ENCODE data around the gene UBAP2L.
A peak's percentile ranks its signal among the peaks of the same experiment; 100 is the strongest.
"Not testable (repeated sequence)": the region's sequence is repeated elsewhere in the genome, so short reads cannot be mapped to it uniquely, and the experiment has no call there.

Gene UBAP2L

GRCh38 chr1:154265586-154265985 is 44.8 kb downstream of the UBAP2L start:
- no peaks in the 10 kb centered on the region for H3K27me3 ChIP-seq (ENCODE audit: control insufficient read depth, insufficient read depth, low read length, poor library complexity, severe bottlenecking)
- no peaks in the 10 kb centered on the region for H3K9me3 ChIP-seq (ENCODE audit: control insufficient read depth, low read length)
- no peak overlapping the region for H3K27ac ChIP-seq (ENCODE audit: insufficient read depth, low read depth, low read length, poor library complexity, severe bottlenecking)
- peaks cover 58% of the 10 kb centered on the region for H3K36me3 ChIP-seq (ENCODE audit: control insufficient read depth, insufficient read depth, low read length)
- 94 to 99% methylated on average over 3 to 4 of the region's 4 CpGs for WGBS, 2 experiments
- H3K4me3 ChIP-seq (ENCODE audit: insufficient read depth, low read depth, low read length), result no peak overlapping the region
- no peaks in the 10 kb centered on the region for H3K4me1 ChIP-seq (ENCODE audit: control insufficient read depth, insufficient read depth, low read length)

GRCh38 chr1:154270833-154271232 is 50.1 kb downstream of the UBAP2L start:
- 100% methylated on average over 4 to 5 of the region's 5 CpGs for WGBS, 2 experiments
- Histone ChIP-seq H3K27ac (ENCODE audit: insufficient read depth, low read depth, low read length, poor library complexity, severe bottlenecking) (no peak overlapping the region), H3K36me3 (ENCODE audit: control insufficient read depth, insufficient read depth, low read length) (peaks cover 17% of the 10 kb centered on the region), H3K4me1 (ENCODE audit: control insufficient read depth, insufficient read depth, low read length) (peaks cover 6% of the 10 kb centered on the region), H3K4me3 (ENCODE audit: insufficient read depth, low read depth, low read length) (no peak overlapping the region), H3K27me3 (ENCODE audit: control insufficient read depth, insufficient read depth, low read length, poor library complexity, severe bottlenecking) (no peaks in the 10 kb centered on the region), H3K9me3 (ENCODE audit: control insufficient read depth, low read length) (no peaks in the 10 kb centered on the region)

- H3K27ac ChIP-seq (ENCODE audit: insufficient read depth, low read depth, low read length, poor library complexity, severe bottlenecking), result peak within 1 kb of the TSS; percentile 94
- H3K36me3 ChIP-seq (ENCODE audit: control insufficient read depth, insufficient read depth, low read length), result peaks cover 14% of the 10 kb centered on the region
- H3K27me3 ChIP-seq (ENCODE audit: control insufficient read depth, insufficient read depth, low read length, poor library complexity, severe bottlenecking), result no peaks in the 10 kb centered on the region
- H3K4me3 ChIP-seq (ENCODE audit: insufficient read depth, low read depth, low read length), result peak within 1 kb of the TSS; percentile 95
- WGBS, 2 experiments, result 0 to 1% methylated on average over 47 of the region's 47 CpGs
- H3K9me3 ChIP-seq (ENCODE audit: control insufficient read depth, low read length), result no peaks in the 10 kb centered on the region
- peaks cover 6% of the 10 kb centered on the region for H3K4me1 ChIP-seq (ENCODE audit: control insufficient read depth, insufficient read depth, low read length)
These were observed 51.7 kb downstream of the UBAP2L start, which contains the start of gene HAX1 for GRCh38 chr1:154272217-154272998. TSS of gene HAX1 (plus strand) at chr1:154272629. CDS start at chr1:154272724, 95 bp downstream.

- Histone ChIP-seq H3K36me3 (ENCODE audit: control insufficient read depth, insufficient read depth, low read length) (peaks cover 13% of the 10 kb centered on the region), H3K27ac (ENCODE audit: insufficient read depth, low read depth, low read length, poor library complexity, severe bottlenecking) (peak overlapping the region; percentile 94), H3K4me3 (ENCODE audit: insufficient read depth, low read depth, low read length) (peak overlapping the region; percentile 95), H3K27me3 (ENCODE audit: control insufficient read depth, insufficient read depth, low read length, poor library complexity, severe bottlenecking) (no peaks in the 10 kb centered on the region), H3K4me1 (ENCODE audit: control insufficient read depth, insufficient read depth, low read length) (peaks cover 6% of the 10 kb centered on the region), H3K9me3 (ENCODE audit: control insufficient read depth, low read length) (no peaks in the 10 kb centered on the region)
- WGBS, 2 experiments, result 58 to 65% methylated on average over 12 to 13 of the region's 13 CpGs
These were observed 52.3 kb downstream of the UBAP2L start for GRCh38 chr1:154272999-154273563.

- Histone ChIP-seq H3K9me3 (ENCODE audit: control insufficient read depth, low read length) (no peaks in the 10 kb centered on the region), H3K4me1 (ENCODE audit: control insufficient read depth, insufficient read depth, low read length) (peaks cover 6% of the 10 kb centered on the region), H3K27me3 (ENCODE audit: control insufficient read depth, insufficient read depth, low read length, poor library complexity, severe bottlenecking) (no peaks in the 10 kb centered on the region), H3K27ac (ENCODE audit: insufficient read depth, low read depth, low read length, poor library complexity, severe bottlenecking) (no peak overlapping the region), H3K4me3 (ENCODE audit: insufficient read depth, low read depth, low read length) (no peak overlapping the region), H3K36me3 (ENCODE audit: control insufficient read depth, insufficient read depth, low read length) (no peaks in the 10 kb centered on the region)
- 90 to 93% methylated on average over 4 to 5 of the region's 7 CpGs for whole genome bisulfite sequencing, 2 experiments
These were observed 56.0 kb downstream of the UBAP2L start for GRCh38 chr1:154276797-154277196.

GRCh38 chr1:154287591-154287990 is 66.8 kb downstream of the UBAP2L start:
- H3K36me3 ChIP-seq (ENCODE audit: control insufficient read depth, insufficient read depth, low read length); H3K27me3 ChIP-seq (ENCODE audit: control insufficient read depth, insufficient read depth, low read length, poor library complexity, severe bottlenecking); H3K4me1 ChIP-seq (ENCODE audit: control insufficient read depth, insufficient read depth, low read length); H3K9me3 ChIP-seq (ENCODE audit: control insufficient read depth, low read length); H3K4me3 ChIP-seq (ENCODE audit: insufficient read depth, low read depth, low read length); H3K27ac ChIP-seq (ENCODE audit: insufficient read depth, low read depth, low read length, poor library complexity, severe bottlenecking): not testable (repeated sequence)
- 94 to 95% methylated on average over 26 of the region's 30 CpGs for WGBS, 2 experiments

GRCh38 chr1:154288661-154289060 is 67.9 kb downstream of the UBAP2L start:
- no peaks in the 10 kb centered on the region for H3K9me3 ChIP-seq (ENCODE audit: control insufficient read depth, low read length)
- H3K4me1 ChIP-seq (ENCODE audit: control insufficient read depth, insufficient read depth, low read length), result no peaks in the 10 kb centered on the region
- no peaks in the 10 kb centered on the region for H3K27me3 ChIP-seq (ENCODE audit: control insufficient read depth, insufficient read depth, low read length, poor library complexity, severe bottlenecking)
- H3K4me3 ChIP-seq (ENCODE audit: insufficient read depth, low read depth, low read length), result no peak overlapping the region
- no peak overlapping the region for H3K27ac ChIP-seq (ENCODE audit: insufficient read depth, low read depth, low read length, poor library complexity, severe bottlenecking)
- H3K36me3 ChIP-seq (ENCODE audit: control insufficient read depth, insufficient read depth, low read length), result no peaks in the 10 kb centered on the region
- 94 to 95% methylated on average over 3 of the region's 3 CpGs for WGBS, 2 experiments

- H3K27me3 ChIP-seq (ENCODE audit: control insufficient read depth, insufficient read depth, low read length, poor library complexity, severe bottlenecking), result no peaks in the 10 kb centered on the region
- H3K4me1 ChIP-seq (ENCODE audit: control insufficient read depth, insufficient read depth, low read length), result no peaks in the 10 kb centered on the region
- no peaks in the 10 kb centered on the region for H3K9me3 ChIP-seq (ENCODE audit: control insufficient read depth, low read length)
- no peaks in the 10 kb centered on the region for H3K36me3 ChIP-seq (ENCODE audit: control insufficient read depth, insufficient read depth, low read length)
- H3K4me3 ChIP-seq (ENCODE audit: insufficient read depth, low read depth, low read length), result no peak overlapping the region
- 85 to 93% methylated on average over 1 of the region's 1 CpG for whole genome bisulfite sequencing, 2 experiments
- no peak overlapping the region for H3K27ac ChIP-seq (ENCODE audit: insufficient read depth, low read depth, low read length, poor library complexity, severe bottlenecking)
These were observed 70.2 kb downstream of the UBAP2L start for GRCh38 chr1:154290921-154291320.

- no peaks in the 10 kb centered on the region for H3K4me1 ChIP-seq (ENCODE audit: control insufficient read depth, insufficient read depth, low read length)
- H3K27ac ChIP-seq (ENCODE audit: insufficient read depth, low read depth, low read length, poor library complexity, severe bottlenecking), result no peak overlapping the region
- no peaks in the 10 kb centered on the region for H3K9me3 ChIP-seq (ENCODE audit: control insufficient read depth, low read length)
- no peaks in the 10 kb centered on the region for H3K27me3 ChIP-seq (ENCODE audit: control insufficient read depth, insufficient read depth, low read length, poor library complexity, severe bottlenecking)
- WGBS, 2 experiments, result 80 to 87% methylated on average over 8 of the region's 8 CpGs
- H3K36me3 ChIP-seq (ENCODE audit: control insufficient read depth, insufficient read depth, low read length), result no peaks in the 10 kb centered on the region
- no peak overlapping the region for H3K4me3 ChIP-seq (ENCODE audit: insufficient read depth, low read depth, low read length)
These were observed 74.9 kb downstream of the UBAP2L start for GRCh38 chr1:154295408-154296235.

GRCh38 chr1:154301582-154301981 is 80.8 kb downstream of the UBAP2L start:
- Histone ChIP-seq H3K9me3 (ENCODE audit: control insufficient read depth, low read length) (no peaks in the 10 kb centered on the region), H3K4me1 (ENCODE audit: control insufficient read depth, insufficient read depth, low read length) (no peaks in the 10 kb centered on the region), H3K27me3 (ENCODE audit: control insufficient read depth, insufficient read depth, low read length, poor library complexity, severe bottlenecking) (no peaks in the 10 kb centered on the region), H3K36me3 (ENCODE audit: control insufficient read depth, insufficient read depth, low read length) (no peaks in the 10 kb centered on the region), H3K27ac (ENCODE audit: insufficient read depth, low read depth, low read length, poor library complexity, severe bottlenecking) (no peak overlapping the region), H3K4me3 (ENCODE audit: insufficient read depth, low read depth, low read length) (no peak overlapping the region)
- 92 to 93% methylated on average over 1 of the region's 1 CpG for WGBS, 2 experiments

All from ectodermal cell (in vitro differentiated cells).